ENCODE results near the gene CDH23.

DNA sequence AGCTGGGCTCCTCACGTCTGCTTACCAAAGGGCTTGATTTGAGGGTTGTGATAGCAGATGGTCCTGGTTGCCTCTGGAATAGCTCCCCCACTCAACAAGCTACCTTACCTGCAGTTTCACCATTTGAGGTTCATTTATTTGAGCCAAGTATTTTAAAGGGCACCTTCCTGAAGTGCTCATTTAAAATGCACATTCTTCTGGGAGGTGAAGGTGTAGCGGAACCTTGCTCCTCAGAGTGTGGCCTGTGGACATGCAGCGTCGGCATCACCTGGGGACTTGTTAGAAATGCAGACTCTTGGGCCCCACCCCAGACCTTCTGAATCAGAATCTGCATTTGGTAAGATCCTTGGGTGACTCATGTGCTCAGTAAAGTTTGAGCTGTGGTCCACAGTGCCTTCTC, 2.3 kb downstream of the CDH23 start:
- TF ChIP-seq ZNF8 (CRISPR knock-in tag; IDR thresholded peaks at IDR 0.05) (no peak), RARB (CRISPR knock-in tag; IDR thresholded peaks at IDR 0.05) (no peak), ZFP3 (CRISPR knock-in tag; IDR thresholded peaks at IDR 0.05) (no peak)
- TF ChIP-seq, protein P1, sequence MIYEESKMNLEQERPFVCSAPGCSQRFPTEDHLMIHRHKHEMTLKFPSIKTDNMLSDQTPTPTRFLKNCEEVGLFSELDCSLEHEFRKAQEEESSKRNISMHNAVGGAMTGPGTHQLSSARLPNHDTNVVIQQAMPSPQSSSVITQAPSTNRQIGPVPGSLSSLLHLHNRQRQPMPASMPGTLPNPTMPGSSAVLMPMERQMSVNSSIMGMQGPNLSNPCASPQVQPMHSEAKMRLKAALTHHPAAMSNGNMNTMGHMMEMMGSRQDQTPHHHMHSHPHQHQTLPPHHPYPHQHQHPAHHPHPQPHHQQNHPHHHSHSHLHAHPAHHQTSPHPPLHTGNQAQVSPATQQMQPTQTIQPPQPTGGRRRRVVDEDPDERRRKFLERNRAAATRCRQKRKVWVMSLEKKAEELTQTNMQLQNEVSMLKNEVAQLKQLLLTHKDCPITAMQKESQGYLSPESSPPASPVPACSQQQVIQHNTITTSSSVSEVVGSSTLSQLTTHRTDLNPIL (CRISPR knock-in tag; IDR thresholded peaks at IDR 0.05; ENCODE audit: low read depth), result no peak
